Measurements from ENCODE around the gene CEP152. TPM values are rescaled to one million over a fixed set of nuclear protein-coding genes. Genes with fewer than 3 reads are reported as not detected.

Gene CEP152
- total and polyA plus RNA-seq, 4 donors = 0.30 to 9.7 (median 3.5) TPM

- Histone ChIP-seq H3K4me1 (ENCODE audit: control insufficient read depth in 4 of 4, insufficient read depth in 4 of 4, low read length in 3 of 4) (no peaks in the 10 kb centered on the region), H3K27ac (ENCODE audit: low read depth in 1 of 2, low read length in 2 of 2) (no peak overlapping the region), H3K36me3 (ENCODE audit: control insufficient read depth in 4 of 4, insufficient read depth in 3 of 4, low read depth in 1 of 4, low read length in 3 of 4) (no peaks in the 10 kb centered on the region), H3K9ac (ENCODE audit: low read depth in 1 of 2, low read length in 2 of 2) (no peak overlapping the region), H3K4me3 (ENCODE audit: low read depth in 1 of 3, low read length in 3 of 3) (no peak overlapping the region), H3K27me3 (ENCODE audit: control insufficient read depth in 4 of 4, insufficient read depth in 4 of 4, low read length in 3 of 4) (no peaks in the 10 kb centered on the region), H3K9me3 (ENCODE audit: control insufficient read depth in 4 of 4, low read length in 3 of 4) (peaks cover 0 to 7% (median 3%) of the 10 kb centered on the region in 4 donors)
- no peak for DNase-seq (ENCODE audit: low spot score)
- 71% methylated on average over 4 of the region's 4 CpGs for WGBS
- no peak for TF ChIP-seq FOXA2 (IDR thresholded peaks at IDR 0.05)
- TF ChIP-seq RAD21 (IDR thresholded peaks at IDR 0.05) = no peak
- TF ChIP-seq SP1 (IDR thresholded peaks at IDR 0.05) = no peak
Observed at GRCh38 chr15:48719668-48720067, 91.2 kb downstream of the CEP152 start.

GRCh38 chr15:48718646-48719045, 92.2 kb downstream of the CEP152 start:
- Histone ChIP-seq H3K9ac (ENCODE audit: low read depth in 1 of 2, low read length in 2 of 2) (no peak overlapping the region), H3K36me3 (ENCODE audit: control insufficient read depth in 4 of 4, insufficient read depth in 3 of 4, low read depth in 1 of 4, low read length in 3 of 4) (no peaks in the 10 kb centered on the region), H3K27ac (ENCODE audit: low read depth in 1 of 2, low read length in 2 of 2) (no peak overlapping the region), H3K9me3 (ENCODE audit: control insufficient read depth in 4 of 4, low read length in 3 of 4) (peaks cover 0 to 7% (median 3%) of the 10 kb centered on the region in 4 donors), H3K4me1 (ENCODE audit: control insufficient read depth in 4 of 4, insufficient read depth in 4 of 4, low read length in 3 of 4) (no peaks in the 10 kb centered on the region), H3K27me3 (ENCODE audit: control insufficient read depth in 4 of 4, insufficient read depth in 4 of 4, low read length in 3 of 4) (no peaks in the 10 kb centered on the region), H3K4me3 (ENCODE audit: low read depth in 1 of 3, low read length in 3 of 3) (no peak overlapping the region)
- TF ChIP-seq RAD21 (IDR thresholded peaks at IDR 0.05) = no peak
- no peak for TF ChIP-seq FOXA2 (IDR thresholded peaks at IDR 0.05)
- TF ChIP-seq NR2F2 (IDR thresholded peaks at IDR 0.05) = no peak
- TF ChIP-seq MAX (IDR thresholded peaks at IDR 0.05) = no peak
- no peak for TF ChIP-seq REST (IDR thresholded peaks at IDR 0.05)
- TF ChIP-seq CTCF (IDR thresholded peaks at IDR 0.05; ENCODE audit: low read depth, low read length, missing input control) = no peak
- no peak for TF ChIP-seq ATF3 (IDR thresholded peaks at IDR 0.05)
- TF ChIP-seq JUND (IDR thresholded peaks at IDR 0.05) = no peak
- no peak for TF ChIP-seq HNF4A (conservative IDR thresholded peaks at IDR 0.05)
- no peak for TF ChIP-seq TAF1 (conservative IDR thresholded peaks at IDR 0.05)
- no peak for TF ChIP-seq HNF4G (IDR thresholded peaks at IDR 0.05)
- no peak for TF ChIP-seq RXRA (IDR thresholded peaks at IDR 0.05)
- TF ChIP-seq GABPA (IDR thresholded peaks at IDR 0.05 in 1 of 2, conservative IDR thresholded peaks at IDR 0.05 in 1 of 2) = no peak
- TF ChIP-seq ZBTB33 (IDR thresholded peaks at IDR 0.05) = no peak
- no peak for TF ChIP-seq EGR1 (IDR thresholded peaks at IDR 0.05; ENCODE audit: low read depth in 2 of 2)
- TF ChIP-seq FOXA1 (IDR thresholded peaks at IDR 0.05) = no peak
- TF ChIP-seq SP1 (IDR thresholded peaks at IDR 0.05) = no peak
- no peak for TF ChIP-seq YY1 (IDR thresholded peaks at IDR 0.05)
- no peak for DNase-seq (ENCODE audit: low spot score)
- 80% methylated on average over 2 of the region's 2 CpGs for WGBS
